Esophagus muscularis mucosa (tissue), 4 donors: ENCODE measurements around the gene LRFN2. TPM values are rescaled to one million over a fixed set of nuclear protein-coding genes. Genes with fewer than 3 reads are reported as not detected.

Experiments
- DNase-seq: peaks from one replicate; pipeline ENCODE4 v3.0.0-alpha.2; 2017; ENCODE audit errors: extremely low spot score
- H3K27ac ChIP-seq, 4 donors: fragments of 200-600 bp; sonication (generic); replicated peaks in 1 of 4; 1 replicate in 3 of 4; 2 replicates in 1 of 4; pipeline ENCODE4 v1.5.1; 2016 to 2019; ENCODE audit warnings: mild to moderate bottlenecking in 1 of 4
- H3K27me3 ChIP-seq, 4 donors: fragments of 200-600 bp; sonication (generic); one replicate each; pipeline versions ENCODE4 v1.5.1 to v1.6.0; 2016 to 2019
- H3K36me3 ChIP-seq, 4 donors: fragments of 200-600 bp; sonication (generic); one replicate each; pipeline ENCODE4 v1.5.1; 2016 to 2019
- H3K4me1 ChIP-seq, 4 donors: fragments of 200-600 bp; sonication (generic); one replicate each; pipeline ENCODE4 v1.5.1; 2016 to 2019
- H3K4me3 ChIP-seq, 4 donors: fragments of 200-600 bp; sonication (generic); 1 replicate in 2 of 4; 2 replicates in 2 of 4; pipeline ENCODE4 v1.5.1; 2016 to 2019; ENCODE audit warnings: mild to moderate bottlenecking in 4 of 4, moderate library complexity in 1 of 4
- H3K9me3 ChIP-seq, 4 donors: fragments of 200-600 bp; sonication (generic); 1 replicate in 3 of 4; 2 replicates in 1 of 4; pipeline ENCODE4 v1.5.1; 2016 to 2019
- CTCF ChIP-seq, 3 experiments: fragments of 200-600 bp in 2 of 3; fragments of 450-650 bp in 1 of 3; sonication (generic) in 2 of 3; IDR thresholded peaks; one replicate each; pipeline ENCODE4 v1.5.1; 2017 to 2019; ENCODE audit warnings: antibody characterized with exemption in 3 of 3, mild to moderate bottlenecking in 2 of 3, moderate library complexity in 1 of 3
- EP300 ChIP-seq: sonication (generic); formaldehyde crosslinking; IDR thresholded peaks from one replicate; pipeline ENCODE4 v1.6.1; 2017; ENCODE audit warnings: antibody characterized with exemption
- POLR2A ChIP-seq: fragments of 450-650 bp; IDR thresholded peaks from one replicate; pipeline ENCODE4 v1.6.1; 2017; ENCODE audit warnings: antibody characterized with exemption, moderate library complexity, mild to moderate bottlenecking, low read depth
- POLR2AphosphoS5 ChIP-seq, 2 donors: sonication (generic); formaldehyde crosslinking; IDR thresholded peaks; one replicate each; pipeline ENCODE4 v1.6.1; 2017; ENCODE audit warnings: antibody characterized with exemption in 2 of 2
- WGBS: methylation state at CpG from one replicate; pipeline ENCODE4 v1.1.5; 2018; 5-methylcytosine and 5-hydroxymethylcytosine counted together
- intact Hi-C: fragments of 100-400 bp; cut with DNase I; formaldehyde crosslinking; loops from one replicate; pipeline ENCODE4 v1.15.1; 2023
- total RNA-seq, 4 donors: library from RNA; depleted of rRNA; stranded (reverse); fragments of >200 nt; gene quantifications; one replicate each; pipeline versions ENCODE4 v1.1.0 to v1.2.1, GENCODE V29; 2016

The LRFN2 gene
- total RNA-seq, 4 donors from 2014 or later: 0.11 TPM; not detected in 3

GRCh38 chr6:40411881-40412280 is 175.3 kb downstream of the LRFN2 start:
- H3K4me3 ChIP-seq: no peak overlapping the region
- DNase-seq: no peak
- peaks cover 0 to 5% (median 2%) of the 10 kb centered on the region in 4 donors for H3K4me1 ChIP-seq
- TF ChIP-seq EP300: no peak
- TF ChIP-seq POLR2A: no peak
- no peak for TF ChIP-seq CTCF (IDR thresholded peaks at IDR 0.05)
- no peak for TF ChIP-seq POLR2AphosphoS5 (IDR thresholded peaks at IDR 0.05)
- intact Hi-C loops: no loop called here
- peaks cover 0 to 5% (median 0%) of the 10 kb centered on the region in 4 donors for H3K27me3 ChIP-seq
- WGBS: 90% methylated on average over 6 of the region's 6 CpGs
- no peaks in the 10 kb centered on the region for H3K9me3 ChIP-seq
- no peak overlapping the region for H3K27ac ChIP-seq
- H3K36me3 ChIP-seq: no peaks in the 10 kb centered on the region

GRCh38 chr6:40410821-40411220 is 176.3 kb downstream of the LRFN2 start:
- DNase-seq: no peak
- WGBS: 45% methylated on average over 1 of the region's 1 CpG
- intact Hi-C loops: no loop called here
- Histone ChIP-seq H3K4me1 (peaks cover 0 to 5% (median 0%) of the 10 kb centered on the region in 4 donors), H3K27ac (no peak overlapping the region), H3K36me3 (no peaks in the 10 kb centered on the region), H3K27me3 (peaks cover 0 to 5% (median 0%) of the 10 kb centered on the region in 4 donors), H3K9me3 (no peaks in the 10 kb centered on the region), H3K4me3 (no peak overlapping the region)
- no peak for TF ChIP-seq CTCF (IDR thresholded peaks at IDR 0.05)
- no peak for TF ChIP-seq POLR2AphosphoS5 (IDR thresholded peaks at IDR 0.05)
- no peak for TF ChIP-seq EP300
- no peak for TF ChIP-seq POLR2A

GRCh38 chr6:40409716-40410397 is 177.3 kb downstream of the LRFN2 start:
- no peaks in the 10 kb centered on the region for H3K9me3 ChIP-seq
- TF ChIP-seq EP300 (no peak), POLR2AphosphoS5 (IDR thresholded peaks at IDR 0.05) (no peak), CTCF (IDR thresholded peaks at IDR 0.05) (no peak), POLR2A (no peak)
- H3K27ac ChIP-seq: no peak overlapping the region
- no peaks in the 10 kb centered on the region for H3K36me3 ChIP-seq
- peaks cover 0 to 5% (median 0%) of the 10 kb centered on the region in 4 donors for H3K27me3 ChIP-seq
- DNase-seq: no peak
- peaks cover 0 to 5% (median 0%) of the 10 kb centered on the region in 4 donors for H3K4me1 ChIP-seq
- H3K4me3 ChIP-seq: no peak overlapping the region
- intact Hi-C loops: no loop called here
- WGBS: 60% methylated on average over 9 of the region's 9 CpGs

GRCh38 chr6:40408786-40409542 is 178.2 kb downstream of the LRFN2 start:
- intact Hi-C loops: no loop called here
- H3K36me3 ChIP-seq: no peaks in the 10 kb centered on the region
- DNase-seq: no peak
- H3K4me3 ChIP-seq: no peak overlapping the region
- H3K4me1 ChIP-seq: peaks cover 0 to 5% (median 0%) of the 10 kb centered on the region in 4 donors
- H3K27me3 ChIP-seq: peaks cover 0 to 5% (median 0%) of the 10 kb centered on the region in 4 donors
- no peaks in the 10 kb centered on the region for H3K9me3 ChIP-seq
- 86% methylated on average over 4 of the region's 4 CpGs for whole genome bisulfite sequencing
- H3K27ac ChIP-seq: no peak overlapping the region
- TF ChIP-seq EP300 (no peak), CTCF (IDR thresholded peaks at IDR 0.05) (no peak), POLR2AphosphoS5 (IDR thresholded peaks at IDR 0.05) (no peak), POLR2A (no peak)
